K562 (cell line): Measurements from ENCODE around the gene ATM.

Experiments used
- HBP1 ChIP-seq: fragments of 450-650 bp; formaldehyde crosslinking; IDR thresholded peaks from 2 replicates; pipeline ENCODE4 v1.4.0; 2022; ENCODE audit warnings: missing genetic modification characterization
- MBD1 ChIP-seq: fragments of 250-450 bp; sonication (Bioruptor Pico); IDR thresholded peaks from 2 replicates; pipeline ENCODE4 v1.8.0; 2022; ENCODE audit warnings: inconsistent platforms
- MYC ChIP-seq, 2 experiments: fragments of 250-450 bp in 1 of 2; sonication (Bioruptor Pico) in 1 of 2; IDR thresholded peaks; 2 replicates each; pipeline versions ENCODE4 v1.5.1 to v1.6.1; 2012 to 2021; ENCODE audit warnings: low read depth in 2 of 2, borderline replicate concordance in 1 of 2, improper control_type of control experiment in 1 of 2, low read length in 1 of 2, mild to moderate bottlenecking in 1 of 2, moderate library complexity in 1 of 2
- PHF8 ChIP-seq: fragments of 200-600 bp; sonication (generic); IDR thresholded peaks from 2 replicates; pipeline ENCODE4 v1.6.1; 2012; ENCODE audit warnings: mixed run types, mild to moderate bottlenecking, inconsistent platforms, low read length, moderate library complexity, borderline replicate concordance
- POLR2A ChIP-seq: fragments of 450-650 bp; conservative IDR thresholded peaks from 2 replicates; pipeline ENCODE4 v1.6.1; 2016
- ZNF507 ChIP-seq: conservative IDR thresholded peaks from 2 replicates; pipeline ENCODE4 v1.6.1; 2017; ENCODE audit warnings: missing genetic modification characterization, missing compliant biosample characterization

GRCh38 chr11:108242422-108242821 is 19.6 kb downstream of the ATM start:
- TF ChIP-seq POLR2A (no peak), MBD1 (CRISPR knock-in tag) (no peak), MYC (IDR thresholded peaks at IDR 0.05; ENCODE audit: low read depth, low read length) (no peak), MYC (CRISPR knock-in tag; IDR thresholded peaks at IDR 0.05; ENCODE audit: borderline replicate concordance, low read depth) (no peak), ZNF507 (tag) (no peak), PHF8 (no peak), HBP1 (CRISPR knock-in tag) (no peak)
